Superior temporal gyrus (tissue), 1 donor: ENCODE data around the gene URM1.
"Not testable (repeated sequence)": the region's sequence is repeated elsewhere in the genome, so short reads cannot be mapped to it uniquely, and the experiment has no call there.

ENCODE experiments used
- DNase-seq: peaks from one replicate; pipeline ENCODE4 v3.0.0-alpha.2; 2016; ENCODE audit errors: extremely low spot score

Gene URM1

GRCh38 chr9:128409450-128409849 lies 38.3 kb downstream of the URM1 start:
- DNase-seq: no peak

DNA sequence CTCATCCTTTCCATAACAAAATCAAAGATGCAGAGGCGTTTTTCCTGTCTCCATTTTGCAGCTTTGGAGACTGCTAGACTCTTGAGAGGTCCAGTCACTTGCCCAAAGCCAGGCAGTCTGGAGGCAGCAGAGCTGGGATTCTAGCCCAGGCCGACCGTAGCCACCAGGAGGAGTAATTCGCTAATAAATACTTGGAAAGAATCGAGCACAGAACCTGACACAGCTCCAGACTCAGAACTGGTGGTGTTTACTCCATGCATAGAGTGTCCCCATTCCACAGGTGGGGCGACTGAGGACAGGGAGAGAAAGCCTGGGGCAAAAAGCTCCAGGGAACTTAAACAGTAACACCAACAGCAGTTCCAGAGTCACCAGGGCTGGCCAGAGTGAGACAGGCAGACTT lies 38.8 kb downstream of the URM1 start:
- peak; percentile 81 for DNase-seq

GRCh38 chr9:128411364-128412119 lies 40.4 kb downstream of the URM1 start:
- DNase-seq: peak; percentile 63

- peak; percentile 96 for DNase-seq
Observed at GRCh38 chr9:128412120-128412790, 41.1 kb downstream of the URM1 start.

GRCh38 chr9:128413728-128414127 lies 42.6 kb downstream of the URM1 start:
- not testable (repeated sequence) for DNase-seq

DNA sequence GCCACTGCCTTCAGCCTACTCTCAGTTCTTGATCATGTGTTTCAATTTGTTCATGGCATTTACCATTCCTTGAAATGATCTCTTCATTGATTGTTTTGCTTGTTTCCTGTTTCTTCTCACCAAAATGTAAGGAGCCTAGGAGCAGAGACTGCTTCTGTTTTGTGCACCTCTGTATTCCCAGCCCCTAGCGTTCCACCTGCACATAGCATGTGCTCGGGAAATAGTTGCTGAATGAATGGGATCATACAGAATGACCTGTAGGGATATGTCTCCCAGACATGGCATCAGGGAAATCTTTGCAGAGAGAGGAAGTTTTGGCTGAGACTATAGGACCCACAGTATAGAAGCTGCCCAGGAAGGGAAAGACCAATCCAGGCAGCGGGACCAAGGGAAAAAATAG lies 43.3 kb downstream of the URM1 start:
- DNase-seq: no peak

- no peak for DNase-seq
Observed at GRCh38 chr9:128415281-128415680, 44.1 kb downstream of the URM1 start.

- peak; percentile 50 for DNase-seq
Observed at GRCh38 chr9:128416014-128416413, 44.8 kb downstream of the URM1 start.

DNA sequence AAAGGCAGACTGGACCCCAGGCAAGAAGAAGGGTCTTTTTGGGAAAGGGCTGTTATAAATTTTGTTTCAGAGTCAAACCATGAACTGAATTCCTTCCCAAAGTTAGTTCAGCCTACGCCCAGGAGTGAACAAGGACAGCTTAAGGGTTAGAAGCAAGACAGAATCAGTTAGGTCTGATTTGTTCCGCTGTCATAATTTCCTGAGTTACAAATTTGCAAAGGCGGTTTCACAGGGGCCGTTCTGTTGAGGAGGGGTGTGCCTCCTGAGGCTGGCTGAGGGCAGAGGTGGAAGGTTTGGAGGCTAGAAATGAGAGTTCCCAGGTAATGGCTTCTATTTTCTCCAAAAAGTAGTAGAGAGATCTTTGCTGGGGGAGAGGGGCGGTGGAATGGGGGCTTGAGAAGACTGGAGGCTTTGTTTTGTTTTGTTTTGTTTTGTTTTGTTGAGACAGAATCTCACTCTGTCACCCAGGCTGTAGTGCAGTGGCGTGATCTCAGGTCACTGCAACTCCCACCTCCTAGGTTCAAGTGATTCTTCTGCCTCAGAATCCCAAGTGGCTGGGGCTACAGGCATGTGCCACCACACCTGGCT lies 45.4 kb downstream of the URM1 start:
- DNase-seq: no peak

- peak; percentile 71 for DNase-seq
Observed at GRCh38 chr9:128419061-128419925, 48.1 kb downstream of the URM1 start.

GRCh38 chr9:128420060-128420650 lies 49.0 kb downstream of the URM1 start:
- peak; percentile 75 for DNase-seq

GRCh38 chr9:128420651-128421481 lies 49.7 kb downstream of the URM1 start, which contains the start of gene CERCAM:
Gene CERCAM, plus strand, starts transcription at chr9:128420857. Its CDS starts 21 bp downstream, at chr9:128420878.
- DNase-seq: no peak

- no peak for DNase-seq
Observed at GRCh38 chr9:128421482-128421996, 50.4 kb downstream of the URM1 start.

- DNase-seq: not testable (repeated sequence)
Observed at GRCh38 chr9:128422022-128422782, 51.0 kb downstream of the URM1 start.

GRCh38 chr9:128422783-128423150 lies 51.6 kb downstream of the URM1 start:
- no peak for DNase-seq

- DNase-seq: not testable (repeated sequence)
Observed at GRCh38 chr9:128423356-128423755, 52.2 kb downstream of the URM1 start.

GRCh38 chr9:128424268-128424780 lies 53.1 kb downstream of the URM1 start:
- no peak for DNase-seq

- no peak for DNase-seq
Observed at GRCh38 chr9:128428644-128429512, 57.7 kb downstream of the URM1 start.
